ENCODE measurements around the gene CLCN3. TPM values are rescaled to one million over a fixed set of nuclear protein-coding genes. Genes with fewer than 3 reads are reported as not detected.
A peak's percentile ranks its signal among the peaks of the same experiment; 100 is the strongest.

The CLCN3 gene
- total RNA-seq, 3 donors from 2014 or later (not counting 1 experiment from before 2014, with no cell fraction given), result 20.7 to 26.0 (median 21.0) TPM

DNA sequence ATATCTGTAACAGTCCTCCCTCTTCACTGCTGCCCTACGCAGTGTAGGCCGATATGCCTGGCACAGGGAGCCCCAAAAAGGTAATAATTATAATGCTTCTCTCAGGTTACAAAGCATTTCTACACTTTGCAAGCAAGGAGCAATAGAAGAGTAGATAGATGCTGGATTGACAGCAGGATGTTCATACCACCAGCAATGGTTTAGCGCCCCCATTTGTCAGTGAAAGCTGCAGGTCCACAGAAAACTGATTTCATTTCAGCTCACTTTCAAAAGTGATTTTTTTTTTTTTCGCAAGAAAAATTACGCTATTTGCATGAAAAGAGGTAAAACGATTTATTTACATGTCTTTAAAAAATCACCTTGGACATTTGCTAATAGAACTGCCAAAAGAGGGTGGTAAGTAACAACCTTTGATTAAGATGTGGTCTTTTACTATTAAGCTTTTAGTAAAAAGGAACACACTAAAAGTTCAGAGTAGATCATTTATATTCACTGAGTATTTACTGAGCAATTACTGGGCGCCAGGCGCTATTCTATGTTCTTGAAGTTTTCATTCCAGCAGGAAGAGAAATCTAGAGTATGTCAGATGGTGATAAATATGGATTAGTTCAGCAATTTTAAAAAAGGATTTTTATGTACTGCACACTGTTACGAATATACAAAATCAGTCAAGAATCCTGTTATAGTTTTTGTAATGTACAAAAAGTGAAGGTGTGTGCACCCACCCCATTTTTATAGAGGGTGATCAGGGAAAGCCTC, 103.0 kb downstream of the CLCN3 start:
- H3K27me3 ChIP-seq (ENCODE audit: control insufficient read depth, insufficient read depth, low read length), result no peaks in the 10 kb centered on the region
- DNase-seq (peak in 1 of 2 donors; percentile 42), ATAC-seq (no peak)
- Mint-ChIP-seq H3K27me3 (ENCODE audit: low read depth in 2 of 2) (no peaks in the 10 kb centered on the region), H3K36me3 (no peaks in the 10 kb centered on the region), H3K9me3 (no peaks in the 10 kb centered on the region), H3K4me1 (no peaks in the 10 kb centered on the region), H3K27ac (no peak overlapping the region), H3K4me3 (no peak overlapping the region)
- H3K27ac ChIP-seq (ENCODE audit: low read length), result no peak overlapping the region
- WGBS (ENCODE audit: insufficient coverage), result 95% methylated on average over 8 of the region's 9 CpGs
- TF ChIP-seq CTCF (IDR thresholded peaks at IDR 0.05), result no peak
- no peak overlapping the region for H3K4me3 ChIP-seq (ENCODE audit: low read length)
- intact Hi-C loops (cut with micrococcal nuclease), result no loop called here
- no peaks in the 10 kb centered on the region for H3K4me1 ChIP-seq (ENCODE audit: control insufficient read depth, insufficient read depth, low read length)
- H3K36me3 ChIP-seq (ENCODE audit: control insufficient read depth, insufficient read depth, low read length), result peaks cover 13% of the 10 kb centered on the region
- H3K9me3 ChIP-seq (ENCODE audit: control insufficient read depth, insufficient read depth, low read length), result no peaks in the 10 kb centered on the region

GRCh38 chr4:169724260-169724659, 103.9 kb downstream of the CLCN3 start:
- H3K27me3 Mint-ChIP-seq (ENCODE audit: low read depth in 2 of 2), result no peaks in the 10 kb centered on the region
- peaks cover 15% of the 10 kb centered on the region for H3K36me3 ChIP-seq (ENCODE audit: control insufficient read depth, insufficient read depth, low read length)
- no peaks in the 10 kb centered on the region for H3K4me1 ChIP-seq (ENCODE audit: control insufficient read depth, insufficient read depth, low read length)
- WGBS (ENCODE audit: insufficient coverage), result 92% methylated on average over 2 of the region's 2 CpGs
- H3K27me3 ChIP-seq (ENCODE audit: control insufficient read depth, insufficient read depth, low read length), result no peaks in the 10 kb centered on the region
- H3K36me3 Mint-ChIP-seq, result no peaks in the 10 kb centered on the region
- intact Hi-C loops (cut with micrococcal nuclease), result no loop called here
- H3K4me3 Mint-ChIP-seq, result no peak overlapping the region
- H3K4me3 ChIP-seq (ENCODE audit: low read length), result no peak overlapping the region
- H3K9me3 Mint-ChIP-seq, result no peaks in the 10 kb centered on the region
- no peaks in the 10 kb centered on the region for H3K9me3 ChIP-seq (ENCODE audit: control insufficient read depth, insufficient read depth, low read length)
- TF ChIP-seq CTCF (IDR thresholded peaks at IDR 0.05), result no peak
- H3K27ac Mint-ChIP-seq, result no peak overlapping the region
- H3K4me1 Mint-ChIP-seq, result no peaks in the 10 kb centered on the region
- H3K27ac ChIP-seq (ENCODE audit: low read length), result no peak overlapping the region
- ATAC-seq (no peak), DNase-seq (no peak)

DNA sequence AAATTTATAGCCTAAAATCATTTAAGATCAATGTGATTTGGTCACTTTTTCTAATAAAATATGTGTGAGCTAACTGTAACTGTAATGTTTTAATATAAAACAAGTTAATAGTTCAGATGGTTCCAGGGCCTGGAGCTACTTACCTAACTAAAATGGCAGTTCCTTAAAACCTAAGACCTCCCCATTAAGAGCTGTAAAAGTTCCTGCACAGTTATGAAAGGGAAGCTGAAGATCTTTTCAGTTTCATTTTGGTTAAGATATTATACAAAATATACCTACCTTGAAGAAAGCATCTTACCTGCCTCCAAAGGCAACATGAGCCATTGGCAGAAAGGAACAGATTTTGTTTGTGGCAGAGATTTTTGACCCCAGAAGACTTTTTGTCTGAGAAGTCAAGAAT, 107.2 kb downstream of the CLCN3 start:
- H3K9me3 Mint-ChIP-seq, result no peaks in the 10 kb centered on the region

More for the DNA sequence above, 107.2 kb downstream of the CLCN3 start:
- intact Hi-C loops (cut with micrococcal nuclease), result no loop called here
- no peak for TF ChIP-seq CTCF (IDR thresholded peaks at IDR 0.05)
- no peaks in the 10 kb centered on the region for H3K27me3 Mint-ChIP-seq (ENCODE audit: low read depth in 2 of 2)
- H3K4me1 Mint-ChIP-seq, result no peaks in the 10 kb centered on the region
- no peak overlapping the region for H3K4me3 Mint-ChIP-seq
- Histone ChIP-seq H3K27ac (ENCODE audit: low read length) (no peak overlapping the region), H3K9me3 (ENCODE audit: control insufficient read depth, insufficient read depth, low read length) (no peaks in the 10 kb centered on the region), H3K4me1 (ENCODE audit: control insufficient read depth, insufficient read depth, low read length) (no peaks in the 10 kb centered on the region), H3K27me3 (ENCODE audit: control insufficient read depth, insufficient read depth, low read length) (no peaks in the 10 kb centered on the region), H3K4me3 (ENCODE audit: low read length) (no peak overlapping the region), H3K36me3 (ENCODE audit: control insufficient read depth, insufficient read depth, low read length) (peaks cover 21% of the 10 kb centered on the region)
- no peaks in the 10 kb centered on the region for H3K36me3 Mint-ChIP-seq
- no peak for DNase-seq
- H3K27ac Mint-ChIP-seq, result peak overlapping the region in 1 of 2 donors; percentile 43
- no peak for ATAC-seq
